ENCODE data around the gene HIRIP3.

HIRIP3 gene

DNA sequence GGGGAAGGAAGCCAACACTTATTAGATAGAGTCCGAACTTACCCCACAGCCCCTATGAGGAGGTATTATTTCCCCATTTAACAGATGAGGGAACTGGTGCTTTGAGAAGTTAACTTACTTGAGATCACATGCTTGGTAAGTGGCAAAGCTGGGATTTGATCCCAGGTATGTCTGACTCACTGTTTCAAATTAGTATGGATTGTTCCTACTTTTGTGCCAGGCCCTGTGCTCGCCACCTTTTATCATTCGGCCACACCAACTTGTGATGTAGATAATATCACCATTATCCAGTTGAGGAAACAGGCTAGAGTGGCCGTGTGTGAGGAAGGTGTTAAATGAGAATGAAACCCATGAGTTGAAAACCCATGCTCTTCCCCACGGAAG is 10.7 kb downstream of the HIRIP3 start:
- Histone ChIP-seq H3K9ac (no peak overlapping the region), H3K9me3 (no peaks in the 10 kb centered on the region), H3K27me3 (no peaks in the 10 kb centered on the region), H3K36me3 (peaks cover 100% of the 10 kb centered on the region), H3K27ac (no peak overlapping the region), H3K4me1 (no peaks in the 10 kb centered on the region), H4K20me1 (peaks cover 8% of the 10 kb centered on the region; the same call in 1 of the 2 replicates), H3K4me3 (no peak overlapping the region), H3K4me2 (no peak overlapping the region)
- TF ChIP-seq Cebpa-rat (IDR thresholded peaks at IDR 0.05): no peak

DNA sequence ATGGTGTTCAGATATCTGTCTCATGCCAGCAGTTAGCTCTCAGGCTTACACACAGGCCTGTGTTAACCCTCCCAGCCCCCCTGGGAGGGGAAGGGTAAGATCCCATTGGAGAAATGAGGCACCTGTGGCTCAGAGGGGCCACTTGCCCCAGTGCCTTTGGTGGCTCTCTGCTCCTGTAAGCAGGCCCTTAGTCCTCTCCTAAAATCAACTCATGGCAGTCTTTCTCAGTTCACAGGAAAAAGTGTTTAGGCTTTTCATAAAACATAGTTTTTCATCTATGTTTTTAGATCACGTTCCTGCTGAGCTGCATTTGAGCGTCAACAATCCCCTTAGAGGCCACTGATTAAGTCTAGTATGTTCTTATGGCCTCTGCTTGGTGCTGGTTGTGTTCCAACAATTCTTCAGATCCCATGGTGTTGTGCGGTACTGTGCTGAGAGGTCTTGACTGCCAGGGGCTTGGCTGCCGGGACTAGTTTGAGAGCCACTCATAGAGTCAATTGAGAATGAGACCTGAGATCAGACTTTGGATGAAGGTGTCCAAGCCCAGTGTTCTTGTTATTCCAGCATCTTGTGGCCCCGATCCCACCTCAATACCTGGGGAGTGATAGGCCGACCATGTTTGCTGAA is 11.2 kb downstream of the HIRIP3 start:
- H3K9me3 ChIP-seq: no peaks in the 10 kb centered on the region
- H4K20me1 ChIP-seq: peaks cover 13% of the 10 kb centered on the region; the same call in 1 of the 2 replicates
- no peak overlapping the region for H3K4me3 ChIP-seq
- no peak overlapping the region for H3K4me2 ChIP-seq
- no peak overlapping the region for H3K27ac ChIP-seq
- peaks cover 100% of the 10 kb centered on the region for H3K36me3 ChIP-seq
- H3K4me1 ChIP-seq: no peaks in the 10 kb centered on the region
- TF ChIP-seq Cebpa-rat (IDR thresholded peaks at IDR 0.05): no peak
- no peak overlapping the region for H3K9ac ChIP-seq
- no peaks in the 10 kb centered on the region for H3K27me3 ChIP-seq

DNA sequence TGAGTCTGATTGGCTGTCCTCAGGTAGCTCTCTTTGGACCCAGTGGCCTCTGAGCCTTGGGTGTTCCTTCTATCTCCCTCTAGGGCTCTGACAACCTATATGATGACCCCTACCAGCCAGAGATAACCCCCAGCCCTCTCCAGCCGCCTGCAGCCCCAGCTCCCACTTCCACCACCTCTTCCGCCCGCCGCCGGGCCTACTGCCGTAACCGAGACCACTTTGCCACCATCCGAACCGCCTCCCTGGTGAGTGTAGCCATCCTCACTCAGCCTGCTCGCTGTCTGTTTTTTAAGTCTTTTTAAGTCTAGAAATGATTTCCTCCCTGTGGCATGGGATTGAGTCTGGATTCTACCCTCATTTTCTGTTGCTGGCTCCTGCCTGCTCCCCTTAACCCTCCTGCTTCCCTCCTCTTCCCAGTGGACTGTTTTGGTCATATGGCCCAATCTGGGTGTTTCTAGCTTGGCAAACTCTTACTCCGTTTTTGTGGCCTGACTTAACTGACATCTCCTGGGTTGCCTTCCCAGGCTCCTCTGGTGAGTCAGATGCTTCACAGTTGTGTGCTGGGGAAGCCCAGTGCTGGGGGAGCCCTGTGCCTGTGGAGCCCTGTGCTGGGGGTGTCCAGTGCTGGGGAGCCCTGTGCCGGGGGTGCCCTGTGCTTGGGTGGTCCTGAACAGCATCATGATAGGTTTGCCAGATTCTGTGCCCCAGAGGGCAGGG is 11.8 kb downstream of the HIRIP3 start:
- no peak overlapping the region for H3K9ac ChIP-seq
- no peaks in the 10 kb centered on the region for H3K27me3 ChIP-seq
- no peak overlapping the region for H3K4me2 ChIP-seq
- peaks cover 100% of the 10 kb centered on the region for H3K36me3 ChIP-seq
- H3K27ac ChIP-seq: no peak overlapping the region
- no peak overlapping the region for H3K4me3 ChIP-seq
- peaks cover 19% of the 10 kb centered on the region for H4K20me1 ChIP-seq
- TF ChIP-seq Cebpa-rat (IDR thresholded peaks at IDR 0.05): no peak
- peaks cover under 1% of the 10 kb centered on the region; the same call in 1 of the 2 replicates for H3K4me1 ChIP-seq
- no peaks in the 10 kb centered on the region for H3K9me3 ChIP-seq

DNA sequence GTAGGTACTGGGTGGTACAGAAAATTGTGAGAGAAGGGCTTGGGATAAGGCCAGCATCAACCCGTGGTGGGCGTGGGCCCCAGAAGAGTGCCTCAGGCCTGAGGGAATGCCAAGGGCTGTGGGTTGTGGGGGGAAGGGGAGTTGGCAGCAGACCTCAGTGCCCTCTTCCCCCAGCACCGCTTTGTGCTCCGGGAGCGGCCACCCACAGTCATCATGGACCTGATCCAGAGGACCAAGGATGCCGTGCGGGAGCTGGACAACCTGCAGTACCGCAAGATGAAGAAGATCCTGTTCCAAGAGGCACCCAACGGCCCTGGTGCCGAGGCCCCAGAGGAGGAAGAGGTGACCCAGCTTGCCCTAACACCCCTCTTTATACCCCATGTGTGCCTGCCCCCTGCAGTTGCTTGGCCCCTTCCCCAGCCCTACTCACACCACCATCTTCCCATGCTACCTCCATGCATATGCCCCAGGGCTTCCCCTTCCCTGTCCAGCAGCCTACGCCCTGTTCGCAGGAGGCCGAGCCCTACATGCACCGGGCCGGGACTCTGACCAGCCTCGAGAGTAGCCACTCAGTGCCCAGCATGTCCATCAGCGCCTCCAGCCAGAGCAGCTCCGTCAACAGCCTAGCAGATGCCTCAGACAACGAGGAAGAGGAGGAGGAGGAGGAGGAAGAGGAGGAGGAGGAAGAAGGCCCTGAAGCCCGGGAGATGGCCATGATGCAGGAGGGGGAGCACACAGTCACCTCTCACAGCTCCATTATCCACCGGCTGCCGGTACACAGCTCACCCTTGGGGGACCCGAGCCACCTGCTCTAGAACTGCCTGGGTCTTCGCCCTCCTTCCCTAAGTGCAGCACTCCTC is 12.6 kb downstream of the HIRIP3 start:
- H3K4me3 ChIP-seq: no peak overlapping the region
- no peak for TF ChIP-seq Cebpa-rat (IDR thresholded peaks at IDR 0.05)
- no peak overlapping the region for H3K9ac ChIP-seq
- H3K4me2 ChIP-seq: no peak overlapping the region
- peaks cover 27% of the 10 kb centered on the region for H4K20me1 ChIP-seq
- peaks cover 9% of the 10 kb centered on the region for H3K4me1 ChIP-seq
- H3K27ac ChIP-seq: no peak overlapping the region
- H3K27me3 ChIP-seq: no peaks in the 10 kb centered on the region
- H3K36me3 ChIP-seq: peaks cover 100% of the 10 kb centered on the region
- H3K9me3 ChIP-seq: no peaks in the 10 kb centered on the region

DNA sequence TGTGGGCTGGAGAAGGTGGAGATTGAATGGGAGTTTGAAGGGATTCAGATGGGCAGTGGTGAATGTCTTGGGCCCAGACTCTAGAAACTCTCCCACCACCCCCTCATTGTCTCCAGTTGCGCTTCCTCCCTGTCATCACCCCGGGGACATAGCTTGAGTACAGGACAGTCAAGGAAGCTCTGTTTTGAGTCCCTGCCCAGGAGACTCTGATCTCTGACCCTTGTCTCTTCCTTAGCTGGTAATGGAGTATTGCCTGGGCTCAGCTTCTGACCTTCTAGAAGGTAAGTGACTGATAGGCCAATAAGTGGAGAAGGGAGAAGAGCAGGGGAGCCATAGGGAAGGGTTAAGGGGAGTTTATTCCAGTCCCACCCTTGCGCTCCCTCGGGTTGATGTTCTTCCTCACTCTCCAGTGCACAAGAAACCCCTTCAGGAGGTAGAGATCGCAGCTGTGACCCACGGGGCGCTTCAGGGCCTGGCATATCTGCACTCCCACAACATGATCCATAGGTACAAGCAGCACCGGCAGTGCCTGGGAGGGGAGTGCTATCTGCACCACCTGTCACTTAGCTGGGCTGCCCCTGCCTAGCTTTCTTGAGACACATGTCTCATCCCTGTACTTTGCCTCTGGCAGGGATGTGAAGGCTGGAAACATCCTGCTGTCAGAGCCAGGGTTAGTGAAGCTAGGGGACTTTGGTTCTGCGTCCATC is 16.7 kb downstream of the HIRIP3 start:
- H3K27ac ChIP-seq: no peak overlapping the region
- no peaks in the 10 kb centered on the region for H3K9me3 ChIP-seq
- peaks cover 42% of the 10 kb centered on the region for H3K4me1 ChIP-seq
- peaks cover 59% of the 10 kb centered on the region for H4K20me1 ChIP-seq
- TF ChIP-seq Cebpa-rat (IDR thresholded peaks at IDR 0.05): no peak
- H3K27me3 ChIP-seq: no peaks in the 10 kb centered on the region
- no peak overlapping the region for H3K4me2 ChIP-seq
- H3K36me3 ChIP-seq: peaks cover 71% of the 10 kb centered on the region
- no peak overlapping the region for H3K4me3 ChIP-seq
- no peak overlapping the region for H3K9ac ChIP-seq

DNA sequence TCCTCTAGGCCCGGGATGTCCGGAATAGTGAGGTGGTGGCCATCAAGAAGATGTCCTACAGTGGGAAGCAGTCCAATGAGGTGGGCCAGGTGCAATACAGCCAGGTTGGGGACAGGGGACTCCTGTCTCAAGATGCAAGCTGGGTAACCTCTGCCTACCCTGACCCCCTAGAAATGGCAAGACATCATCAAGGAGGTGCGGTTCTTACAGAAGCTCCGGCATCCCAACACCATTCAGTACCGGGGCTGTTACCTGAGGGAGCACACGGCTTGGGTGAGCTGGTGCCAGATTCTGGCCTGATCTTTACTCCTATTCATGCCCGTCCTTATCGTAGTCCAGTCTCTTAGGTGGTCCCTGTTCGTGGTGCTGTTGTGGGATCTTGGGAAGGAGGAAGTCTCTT is 17.3 kb downstream of the HIRIP3 start:
- Histone ChIP-seq H3K27ac (no peak overlapping the region), H3K4me1 (peaks cover 45% of the 10 kb centered on the region), H3K36me3 (peaks cover 65% of the 10 kb centered on the region)

DNA sequence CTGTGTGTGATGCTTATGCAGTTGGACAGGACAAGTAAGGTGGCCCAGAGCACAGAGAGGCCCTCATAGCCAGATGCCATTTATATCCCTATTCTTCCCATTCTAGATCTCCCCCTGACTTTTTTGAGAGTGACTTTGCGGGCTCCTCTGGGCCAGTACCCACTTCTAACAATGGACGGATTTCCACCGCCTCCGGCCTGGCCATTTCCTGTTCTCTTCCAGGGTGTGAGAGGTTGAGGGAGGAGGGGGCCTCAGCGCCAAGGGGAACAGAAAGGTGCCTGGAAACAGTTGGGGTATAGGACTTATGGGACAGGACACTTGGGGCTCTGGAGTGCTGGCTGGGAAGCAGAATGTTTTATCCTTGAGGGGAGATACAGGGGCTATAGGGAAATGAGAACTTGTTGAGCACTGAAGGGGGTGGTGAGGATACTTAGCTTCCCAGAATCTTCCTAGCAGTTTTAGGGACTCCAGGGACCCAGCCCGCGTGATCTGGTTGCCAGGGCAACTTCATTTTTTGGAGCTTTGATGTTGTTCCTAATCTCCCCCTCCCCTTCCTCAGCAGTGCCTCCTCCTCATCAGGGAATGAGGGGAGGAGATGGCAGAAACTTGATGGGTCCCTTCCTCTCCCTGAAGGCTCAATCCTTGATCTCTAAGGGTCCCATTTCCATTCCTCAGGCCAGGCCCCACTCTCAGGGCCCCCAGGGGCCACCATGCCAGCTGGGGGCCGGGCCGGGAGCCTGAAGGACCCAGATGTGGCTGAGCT is 18.2 kb downstream of the HIRIP3 start:
- TF ChIP-seq Cebpa-rat (IDR thresholded peaks at IDR 0.05): no peak
- H3K9me3 ChIP-seq: no peaks in the 10 kb centered on the region; the same call in 1 of the 2 replicates
- H4K20me1 ChIP-seq: peaks cover 54% of the 10 kb centered on the region
- H3K9ac ChIP-seq: peak overlapping the region; percentile 86
- H3K27me3 ChIP-seq: no peaks in the 10 kb centered on the region
- peaks cover 49% of the 10 kb centered on the region for H3K4me1 ChIP-seq
- H3K4me2 ChIP-seq: peak overlapping the region; percentile 98
- no peak overlapping the region for H3K4me3 ChIP-seq
- H3K27ac ChIP-seq: peak overlapping the region; percentile 12; the same call in 1 of the 2 replicates
- peaks cover 62% of the 10 kb centered on the region for H3K36me3 ChIP-seq

More for the DNA sequence above, 17.3 kb downstream of the HIRIP3 start:
- H3K9ac ChIP-seq: no peak overlapping the region
- H3K9me3 ChIP-seq: no peaks in the 10 kb centered on the region
- H3K4me3 ChIP-seq: no peak overlapping the region
- H4K20me1 ChIP-seq: peaks cover 54% of the 10 kb centered on the region
- H3K4me2 ChIP-seq: peak overlapping the region; percentile 98; the same call in 1 of the 2 replicates
- no peaks in the 10 kb centered on the region for H3K27me3 ChIP-seq
- no peak for TF ChIP-seq Cebpa-rat (IDR thresholded peaks at IDR 0.05)

DNA sequence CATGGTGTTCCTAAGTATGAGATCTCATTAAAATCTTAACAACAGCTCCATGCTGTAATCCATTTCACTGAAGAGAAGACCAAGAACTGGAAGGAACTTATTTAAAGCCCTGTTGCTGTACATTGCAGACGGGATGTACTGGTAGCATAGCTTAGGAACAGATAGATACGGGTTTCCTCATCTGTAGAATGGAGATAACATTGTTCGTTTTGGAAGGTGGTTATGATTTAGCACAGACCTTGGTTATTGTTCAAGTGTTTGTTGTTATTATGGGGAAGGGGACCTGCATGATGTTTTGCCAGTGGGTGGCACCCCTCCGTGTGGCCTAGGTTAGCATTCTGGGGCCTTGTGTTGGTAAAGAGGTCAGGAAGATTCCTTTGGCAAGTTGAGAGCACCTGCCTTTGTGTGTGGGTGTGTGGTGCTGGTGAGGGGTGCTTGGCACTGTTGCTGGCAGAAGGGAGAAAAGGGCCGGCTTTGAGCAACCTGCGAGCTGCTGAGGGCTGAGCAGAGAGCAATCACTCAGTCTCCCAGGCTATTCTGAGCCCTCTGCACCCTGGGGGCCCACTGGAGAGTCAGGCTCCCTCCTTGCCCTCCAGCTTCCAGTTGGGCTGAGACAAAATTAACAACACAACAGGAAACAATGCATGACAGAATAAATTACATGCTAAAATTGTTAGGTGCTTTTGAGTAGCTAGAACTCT is 19.5 kb downstream of the HIRIP3 start:
- Histone ChIP-seq H3K4me2 (peak overlapping the region; percentile 98), H3K4me3 (peak overlapping the region; percentile 85), H3K9ac (peak overlapping the region; percentile 86), H3K36me3 (peaks cover 61% of the 10 kb centered on the region), H3K4me1 (peaks cover 49% of the 10 kb centered on the region), H3K9me3 (no peaks in the 10 kb centered on the region; the same call in 1 of the 2 replicates), H3K27ac (peak overlapping the region; percentile 82), H4K20me1 (peaks cover 54% of the 10 kb centered on the region), H3K27me3 (no peaks in the 10 kb centered on the region)
- no peak for TF ChIP-seq Cebpa-rat (IDR thresholded peaks at IDR 0.05)

Measured in BLaER1 (cell line).